ENCODE results near the gene RAPH1. TPM values are rescaled to one million over a fixed set of nuclear protein-coding genes. Genes with fewer than 3 reads are reported as not detected.

The RAPH1 gene
- polyA plus RNA-seq, 1 experiment, result 3.3 TPM

DNA sequence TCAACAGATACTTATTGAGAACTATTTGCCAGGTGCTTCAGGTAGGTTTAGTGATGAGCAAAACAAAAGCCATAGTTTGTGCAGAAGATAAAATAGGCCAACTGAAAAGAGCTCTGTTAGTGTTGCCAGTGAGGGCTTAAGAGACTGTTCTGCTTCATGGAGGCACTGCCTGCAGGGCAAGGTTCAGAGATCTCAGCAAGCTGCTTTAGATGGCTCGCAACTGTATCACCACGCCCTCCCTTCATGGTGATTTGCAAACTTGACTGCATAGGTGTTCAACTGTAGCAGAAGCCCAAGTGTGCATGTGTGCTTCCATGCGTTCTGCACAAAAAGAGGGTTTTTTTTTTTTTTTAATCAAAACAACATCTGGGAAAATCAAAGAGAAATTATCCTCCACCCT lies 84.5 kb downstream of the RAPH1 start:
- CTCF ChIA-PET, result interaction anchor here (0.6 to 0.8 kb wide), 3 partner anchors 211 to 786 kb away, joined by 3 read pairs; no protein-coding TSS in a partner anchor
- peaks cover 4% of the 10 kb centered on the region; the same call in 1 of the 2 replicates for H3K36me3 ChIP-seq (ENCODE audit: control insufficient read depth, insufficient read depth, low read length)
- no peak overlapping the region for H3K4me3 ChIP-seq (ENCODE audit: low read depth, low read length)
- DNase-seq (ENCODE audit: low read depth), result no peak
- TF ChIP-seq, protein P1, sequence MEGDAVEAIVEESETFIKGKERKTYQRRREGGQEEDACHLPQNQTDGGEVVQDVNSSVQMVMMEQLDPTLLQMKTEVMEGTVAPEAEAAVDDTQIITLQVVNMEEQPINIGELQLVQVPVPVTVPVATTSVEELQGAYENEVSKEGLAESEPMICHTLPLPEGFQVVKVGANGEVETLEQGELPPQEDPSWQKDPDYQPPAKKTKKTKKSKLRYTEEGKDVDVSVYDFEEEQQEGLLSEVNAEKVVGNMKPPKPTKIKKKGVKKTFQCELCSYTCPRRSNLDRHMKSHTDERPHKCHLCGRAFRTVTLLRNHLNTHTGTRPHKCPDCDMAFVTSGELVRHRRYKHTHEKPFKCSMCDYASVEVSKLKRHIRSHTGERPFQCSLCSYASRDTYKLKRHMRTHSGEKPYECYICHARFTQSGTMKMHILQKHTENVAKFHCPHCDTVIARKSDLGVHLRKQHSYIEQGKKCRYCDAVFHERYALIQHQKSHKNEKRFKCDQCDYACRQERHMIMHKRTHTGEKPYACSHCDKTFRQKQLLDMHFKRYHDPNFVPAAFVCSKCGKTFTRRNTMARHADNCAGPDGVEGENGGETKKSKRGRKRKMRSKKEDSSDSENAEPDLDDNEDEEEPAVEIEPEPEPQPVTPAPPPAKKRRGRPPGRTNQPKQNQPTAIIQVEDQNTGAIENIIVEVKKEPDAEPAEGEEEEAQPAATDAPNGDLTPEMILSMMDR (IDR thresholded peaks at IDR 0.05; ENCODE audit: insufficient read depth, low read depth, low read length), result no peak
- H3K27me3 ChIP-seq (ENCODE audit: control insufficient read depth, insufficient read depth, low read length), result no peaks in the 10 kb centered on the region
- POLR2A ChIA-PET, result no interaction called here

DNA sequence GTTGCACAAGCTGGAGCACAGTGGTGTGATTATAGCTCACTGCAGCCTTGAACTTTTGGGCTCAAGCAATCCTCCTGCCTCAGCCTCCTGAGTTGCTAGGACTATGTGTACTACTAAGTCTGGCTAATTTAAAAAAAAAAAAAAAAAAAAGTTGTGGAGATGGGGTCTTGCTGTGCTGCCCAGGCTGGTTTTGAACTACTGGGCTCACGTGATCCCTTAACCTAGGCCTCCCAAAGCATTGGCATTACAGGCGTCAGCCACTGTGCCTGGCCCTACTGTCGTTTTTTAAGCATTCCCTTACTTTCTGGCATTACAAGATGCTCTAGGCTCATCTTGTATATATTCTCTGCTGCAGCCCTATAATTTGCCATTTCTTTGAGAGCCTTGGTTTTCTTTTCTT lies 88.3 kb downstream of the RAPH1 start:
- ChIA-PET CTCF (no interaction called here), POLR2A (no interaction called here)
- Histone ChIP-seq H3K27me3 (ENCODE audit: control insufficient read depth, insufficient read depth, low read length) (no peaks in the 10 kb centered on the region), H3K36me3 (ENCODE audit: control insufficient read depth, insufficient read depth, low read length) (peaks cover 9% of the 10 kb centered on the region), H3K4me3 (ENCODE audit: low read depth, low read length) (no peak overlapping the region)
- DNase-seq (ENCODE audit: low read depth), result no peak
- TF ChIP-seq, protein P1 (IDR thresholded peaks at IDR 0.05; ENCODE audit: insufficient read depth, low read depth, low read length), result no peak

DNA sequence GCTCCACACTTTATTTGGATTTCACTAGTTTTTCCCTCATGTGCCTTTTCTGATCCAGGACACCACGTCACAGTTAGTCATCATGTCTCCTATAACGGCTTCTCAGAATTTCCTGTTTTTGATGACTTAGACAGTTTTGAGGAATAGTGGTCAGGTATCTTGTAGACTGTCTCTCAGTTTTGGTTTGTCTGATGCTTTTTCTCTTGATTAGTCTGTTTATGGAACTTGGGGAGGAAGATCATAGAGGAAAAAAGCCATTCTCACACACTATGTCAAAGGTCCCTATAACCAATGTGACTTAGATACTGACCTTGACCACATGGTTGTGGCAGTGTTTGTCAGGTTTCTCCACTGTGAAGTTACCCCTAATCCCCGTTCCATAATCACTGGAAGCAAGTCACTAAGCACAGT lies 89.0 kb downstream of the RAPH1 start:
- no peaks in the 10 kb centered on the region for H3K27me3 ChIP-seq (ENCODE audit: control insufficient read depth, insufficient read depth, low read length)
- TF ChIP-seq, protein P1 (IDR thresholded peaks at IDR 0.05; ENCODE audit: insufficient read depth, low read depth, low read length), result no peak
- no peak overlapping the region for H3K4me3 ChIP-seq (ENCODE audit: low read depth, low read length)
- CTCF ChIA-PET, result no interaction called here
- DNase-seq (ENCODE audit: low read depth), result no peak
- H3K36me3 ChIP-seq (ENCODE audit: control insufficient read depth, insufficient read depth, low read length), result peaks cover 11% of the 10 kb centered on the region
- POLR2A ChIA-PET, result no interaction called here

DNA sequence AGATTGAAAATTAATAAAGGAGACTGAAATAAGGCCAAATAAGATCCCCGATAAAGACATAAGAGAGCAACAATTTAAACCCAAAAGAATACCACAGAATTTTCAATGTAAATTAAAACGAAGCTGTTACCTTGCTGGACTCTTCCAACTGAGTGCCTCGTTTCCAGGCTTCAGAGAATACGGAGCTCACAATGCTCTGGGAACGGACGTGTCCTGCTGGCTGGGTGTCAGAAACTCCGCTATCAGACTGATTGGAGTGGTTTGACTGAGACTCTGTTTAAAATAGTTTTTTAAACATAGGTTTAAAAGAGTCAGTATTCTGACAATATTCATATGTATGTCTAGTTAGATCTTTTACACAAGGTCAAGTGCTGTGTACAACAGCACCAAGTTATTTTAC lies 90.4 kb downstream of the RAPH1 start:
- H3K36me3 ChIP-seq (ENCODE audit: control insufficient read depth, insufficient read depth, low read length), result peaks cover 14% of the 10 kb centered on the region
- no peak for DNase-seq (ENCODE audit: low read depth)
- H3K4me3 ChIP-seq (ENCODE audit: low read depth, low read length), result no peak overlapping the region
- TF ChIP-seq, protein P1 (IDR thresholded peaks at IDR 0.05; ENCODE audit: insufficient read depth, low read depth, low read length), result no peak
- POLR2A ChIA-PET, result interaction anchor here (0.6 kb wide), 1 partner anchor 16 kb away, joined by 4 read pairs; no protein-coding TSS in a partner anchor
- no peaks in the 10 kb centered on the region for H3K27me3 ChIP-seq (ENCODE audit: control insufficient read depth, insufficient read depth, low read length)
- CTCF ChIA-PET, result no interaction called here

DNA sequence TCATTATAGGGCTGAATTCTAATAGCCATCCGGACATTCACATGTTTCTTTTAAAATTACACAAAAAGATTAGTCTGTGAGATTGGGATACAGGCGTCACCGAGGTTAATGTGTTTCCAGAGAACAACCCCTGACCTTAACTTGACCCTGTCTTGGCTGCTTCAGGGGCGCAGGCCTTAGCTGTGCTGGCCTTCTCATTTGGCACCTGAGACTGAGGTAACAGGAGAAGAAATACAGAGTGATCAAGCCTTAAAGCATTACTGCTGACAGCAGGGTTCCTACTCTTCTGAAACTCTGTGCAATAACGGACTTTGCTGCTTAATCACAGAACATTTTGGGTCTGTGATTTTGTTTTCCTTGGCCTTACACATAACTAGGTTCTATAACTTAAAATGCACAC lies 92.6 kb downstream of the RAPH1 start:
- H3K27me3 ChIP-seq (ENCODE audit: control insufficient read depth, insufficient read depth, low read length), result no peaks in the 10 kb centered on the region
- TF ChIP-seq, protein P1 (IDR thresholded peaks at IDR 0.05; ENCODE audit: insufficient read depth, low read depth, low read length), result no peak
- ChIA-PET POLR2A (no interaction called here), CTCF (no interaction called here)
- H3K4me3 ChIP-seq (ENCODE audit: low read depth, low read length), result no peak overlapping the region
- DNase-seq (ENCODE audit: low read depth), result no peak
- H3K36me3 ChIP-seq (ENCODE audit: control insufficient read depth, insufficient read depth, low read length), result peaks cover 14% of the 10 kb centered on the region

All from BJ (cell line).